K562 (cell line): ENCODE measurements around the gene RGS14. TPM values are rescaled to one million over a fixed set of nuclear protein-coding genes. Genes with fewer than 3 reads are reported as not detected.

ENCODE experiments used
- CHD2 ChIP-seq: IDR thresholded peaks from 2 replicates; pipeline ENCODE4 v1.6.1; 2011; ENCODE audit warnings: low read depth, low read length
- DNMT1 ChIP-seq: fragments of 450-650 bp; IDR thresholded peaks from 2 replicates; pipeline ENCODE4 v1.6.1; 2016; ENCODE audit warnings: antibody characterized with exemption, mild to moderate bottlenecking
- EP300 ChIP-seq: IDR thresholded peaks from 2 replicates; pipeline ENCODE4 v1.6.1; 2012; ENCODE audit warnings: low read length, improper control_type of control experiment
- ETV1 ChIP-seq: fragments of 450-650 bp; conservative IDR thresholded peaks from 2 replicates; pipeline ENCODE4 v1.6.1; 2016; ENCODE audit warnings: missing genetic modification characterization, control low read depth, low read depth, missing compliant biosample characterization
- FOXJ2 ChIP-seq: fragments of 200-800 bp; sonication (Bioruptor generic); IDR thresholded peaks from 2 replicates; pipeline ENCODE4 v1.6.1; 2016; ENCODE audit warnings: missing genetic modification characterization, missing compliant biosample characterization
- HLTF ChIP-seq: fragments of 450-650 bp; IDR thresholded peaks from 2 replicates; pipeline ENCODE4 v1.6.1; 2016
- MTA1 ChIP-seq: fragments of 450-650 bp; IDR thresholded peaks from 2 replicates; pipeline ENCODE4 v1.6.1; 2017; ENCODE audit warnings: borderline replicate concordance
- NELFE ChIP-seq: IDR thresholded peaks from 2 replicates; pipeline ENCODE4 v1.6.1; 2011; ENCODE audit warnings: mild to moderate bottlenecking; ENCODE audit not compliant: insufficient read depth, insufficient read length
- NUFIP1 ChIP-seq: fragments of 450-650 bp; IDR thresholded peaks from 2 replicates; pipeline ENCODE4 v1.6.1; 2018; ENCODE audit not compliant: partially characterized antibody
- POLR2H ChIP-seq: IDR thresholded peaks from 2 replicates; pipeline ENCODE4 v1.6.1; 2016; ENCODE audit warnings: missing genetic modification characterization, low read depth, mild to moderate bottlenecking, control low read depth, missing compliant biosample characterization, moderate library complexity
- RBM39 ChIP-seq: fragments of 200-400 bp; formaldehyde crosslinking; optimal IDR thresholded peaks from 2 replicates; pipeline ENCODE3; 2018; ENCODE audit warnings: low read depth, low read length
- RFX1 ChIP-seq: fragments of 450-650 bp; IDR thresholded peaks from 2 replicates; pipeline ENCODE4 v1.6.1; 2016; ENCODE audit warnings: mild to moderate bottlenecking, moderate library complexity
- SETDB1 ChIP-seq: IDR thresholded peaks from one replicate; pipeline ENCODE4 v1.6.1; 2012; ENCODE audit warnings: low read length, control low read depth, inconsistent platforms
- SOX6 ChIP-seq: fragments of 450-650 bp; IDR thresholded peaks from 2 replicates; pipeline ENCODE4 v1.6.1; 2014; ENCODE audit warnings: mild to moderate bottlenecking
- TCFL5 ChIP-seq: fragments of 250-450 bp; sonication (Bioruptor Pico); conservative IDR thresholded peaks from 2 replicates; pipeline ENCODE4 v1.6.1; 2021; ENCODE audit warnings: mild to moderate bottlenecking, moderate library complexity, matching md5 sums
- TFAM ChIP-seq: fragments of 250-450 bp; sonication (Bioruptor Pico); conservative IDR thresholded peaks from 2 replicates; pipeline ENCODE4 v1.5.0; 2021; ENCODE audit warnings: mild to moderate bottlenecking, moderate library complexity
- ZNF3 ChIP-seq: fragments of 250-450 bp; sonication (Bioruptor Pico); IDR thresholded peaks from 2 replicates; pipeline ENCODE4 v1.5.0; 2021; ENCODE audit warnings: mild to moderate bottlenecking, moderate library complexity
- ZNF717 ChIP-seq: fragments of 250-450 bp; sonication (Bioruptor Pico); IDR thresholded peaks from 2 replicates; pipeline ENCODE4 v1.5.0; 2021
- ZNF79 ChIP-seq: fragments of 250-450 bp; sonication (Bioruptor Pico); IDR thresholded peaks from 2 replicates; pipeline ENCODE4 v1.4.0; 2020; ENCODE audit warnings: low read depth, mild to moderate bottlenecking, moderate library complexity
- polyA plus RNA-seq, 8 experiments: library from polyadenylated mRNA; depleted of rRNA in 4 of 8; stranded (reverse) in 5 of 8; unstranded in 3 of 8; fragments of >200 nt; fragmentation: Nextera tagmentation in 2 of 8; fragmentation: Illumina TruSeq in 1 of 8; extraction: Ambion mirVana in 2 of 8; extraction: Trizol in 1 of 8; gene quantifications; 2 replicates each; pipeline versions ENCODE4 v1.2.1 to v1.2.3, GENCODE V29; 2011 to 2014; ENCODE audit warnings: inconsistent platforms in 1 of 8, missing spikeins in 1 of 8
- total RNA-seq, 7 experiments: library from RNA; depleted of rRNA in 6 of 7; stranded (reverse); fragments of >200 nt in 6 of 7; fragmentation: Illumina TruSeq in 2 of 7; extraction: Trizol in 2 of 7; gene quantifications; 2 replicates each; pipeline versions ENCODE4 v1.2.1 to v1.2.3, GENCODE V29; 2011 to 2021; ENCODE audit warnings: low replicate concordance in 1 of 7
- TF ChIP-seq, protein P1 (sequence below): fragments of 450-650 bp; conservative IDR thresholded peaks from 2 replicates; pipeline ENCODE4 v1.6.1; 2016; ENCODE audit warnings: missing genetic modification characterization, low read depth, mild to moderate bottlenecking, missing compliant biosample characterization, moderate library complexity
- TF ChIP-seq, protein P2 (sequence below): sonication (generic); formaldehyde crosslinking; IDR thresholded peaks from 2 replicates; pipeline ENCODE4 v1.8.0; 2022; ENCODE audit warnings: mild to moderate bottlenecking, low read depth, missing genetic modification reagents
- TF ChIP-seq, protein P3 (sequence below): fragments of 450-650 bp; formaldehyde crosslinking; IDR thresholded peaks from 2 replicates; pipeline ENCODE4 v1.4.0; 2022; ENCODE audit warnings: missing genetic modification characterization
- TF ChIP-seq, protein P4 (sequence below): fragments of 450-650 bp; formaldehyde crosslinking; IDR thresholded peaks from 2 replicates; pipeline ENCODE4 v1.4.0; 2020; ENCODE audit warnings: mild to moderate bottlenecking

Gene RGS14
- total and polyA plus RNA-seq, 9 of the 15 experiments (the other 6 are each of a cell fraction or from before 2014, with no cell fraction given) = 0.28 to 75.9 (median 34.5) TPM

DNA sequence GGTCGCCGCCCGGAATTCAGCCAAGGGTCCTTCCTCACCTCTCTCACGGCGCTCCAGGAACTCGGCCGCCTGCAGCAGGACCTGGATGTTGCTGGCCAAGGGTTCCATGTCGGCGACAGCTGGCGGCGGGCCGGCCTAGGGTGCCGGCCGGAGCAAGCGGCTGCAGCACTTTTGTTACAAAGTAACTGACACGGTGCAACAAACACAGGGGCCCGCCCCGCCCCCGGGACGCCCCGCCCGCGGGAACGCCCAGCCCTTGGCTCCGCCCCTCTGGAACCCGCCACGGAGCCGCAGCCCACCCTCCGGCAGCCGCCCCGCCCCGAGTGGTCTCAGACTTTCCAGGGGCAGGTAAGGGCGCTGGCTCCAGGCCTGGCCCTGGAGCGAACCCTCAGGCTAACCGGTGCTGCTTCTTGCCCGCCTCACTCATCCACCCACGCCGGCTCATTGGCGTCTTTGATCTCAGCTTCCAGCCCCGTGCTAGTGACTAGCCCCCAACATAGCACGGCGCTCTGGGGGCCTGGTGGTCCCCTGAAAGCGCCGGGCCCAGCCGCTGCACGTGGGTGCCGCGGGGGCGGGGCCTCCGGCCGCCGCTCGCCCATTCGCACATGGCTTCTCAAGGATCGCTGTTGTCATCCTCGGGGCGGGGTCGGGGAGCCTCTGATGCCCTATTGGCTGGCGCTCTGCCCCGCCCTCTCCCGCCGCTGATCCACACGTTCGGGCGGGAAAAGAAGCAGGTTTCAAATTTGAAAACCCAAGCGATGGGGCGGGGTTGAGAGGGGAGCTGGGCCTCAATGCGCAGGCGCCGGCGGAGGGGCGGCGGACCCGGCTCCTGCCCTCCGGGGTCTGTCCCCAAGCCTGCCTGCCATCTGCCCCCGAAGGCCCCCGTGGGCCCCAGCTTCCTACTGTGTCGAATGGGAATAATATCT, 45.7 kb upstream of the RGS14 start, which contains the start of gene MXD3 (continued):
- TF ChIP-seq SETDB1 (no peak), HLTF (no peak), EP300 (no peak), RBM39 (no peak), DNMT1 (no peak), MTA1 (no peak), NUFIP1 (no peak), CHD2 (peak; percentile 46; the same call in 1 of the 2 replicates), POLR2H (tag) (peak; percentile 40; the same call in 1 of the 2 replicates), TFAM (CRISPR knock-in tag) (no peak), ETV1 (no peak), RFX1 (no peak), TCFL5 (no peak), NELFE (no peak), SOX6 (peak; percentile 9; the same call in 1 of the 2 replicates), ZNF717 (no peak), FOXJ2 (tag) (no peak), ZNF79 (CRISPR knock-in tag) (no peak), ZNF3 (CRISPR knock-in tag) (no peak)
- TF ChIP-seq, protein P1, sequence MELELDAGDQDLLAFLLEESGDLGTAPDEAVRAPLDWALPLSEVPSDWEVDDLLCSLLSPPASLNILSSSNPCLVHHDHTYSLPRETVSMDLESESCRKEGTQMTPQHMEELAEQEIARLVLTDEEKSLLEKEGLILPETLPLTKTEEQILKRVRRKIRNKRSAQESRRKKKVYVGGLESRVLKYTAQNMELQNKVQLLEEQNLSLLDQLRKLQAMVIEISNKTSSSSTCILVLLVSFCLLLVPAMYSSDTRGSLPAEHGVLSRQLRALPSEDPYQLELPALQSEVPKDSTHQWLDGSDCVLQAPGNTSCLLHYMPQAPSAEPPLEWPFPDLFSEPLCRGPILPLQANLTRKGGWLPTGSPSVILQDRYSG = no peak
- TF ChIP-seq, protein P2, sequence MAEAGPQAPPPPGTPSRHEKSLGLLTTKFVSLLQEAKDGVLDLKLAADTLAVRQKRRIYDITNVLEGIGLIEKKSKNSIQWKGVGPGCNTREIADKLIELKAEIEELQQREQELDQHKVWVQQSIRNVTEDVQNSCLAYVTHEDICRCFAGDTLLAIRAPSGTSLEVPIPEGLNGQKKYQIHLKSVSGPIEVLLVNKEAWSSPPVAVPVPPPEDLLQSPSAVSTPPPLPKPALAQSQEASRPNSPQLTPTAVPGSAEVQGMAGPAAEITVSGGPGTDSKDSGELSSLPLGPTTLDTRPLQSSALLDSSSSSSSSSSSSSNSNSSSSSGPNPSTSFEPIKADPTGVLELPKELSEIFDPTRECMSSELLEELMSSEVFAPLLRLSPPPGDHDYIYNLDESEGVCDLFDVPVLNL = peak; percentile 98
- TF ChIP-seq, protein P3, sequence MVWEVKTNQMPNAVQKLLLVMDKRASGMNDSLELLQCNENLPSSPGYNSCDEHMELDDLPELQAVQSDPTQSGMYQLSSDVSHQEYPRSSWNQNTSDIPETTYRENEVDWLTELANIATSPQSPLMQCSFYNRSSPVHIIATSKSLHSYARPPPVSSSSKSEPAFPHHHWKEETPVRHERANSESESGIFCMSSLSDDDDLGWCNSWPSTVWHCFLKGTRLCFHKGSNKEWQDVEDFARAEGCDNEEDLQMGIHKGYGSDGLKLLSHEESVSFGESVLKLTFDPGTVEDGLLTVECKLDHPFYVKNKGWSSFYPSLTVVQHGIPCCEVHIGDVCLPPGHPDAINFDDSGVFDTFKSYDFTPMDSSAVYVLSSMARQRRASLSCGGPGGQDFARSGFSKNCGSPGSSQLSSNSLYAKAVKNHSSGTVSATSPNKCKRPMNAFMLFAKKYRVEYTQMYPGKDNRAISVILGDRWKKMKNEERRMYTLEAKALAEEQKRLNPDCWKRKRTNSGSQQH (CRISPR knock-in tag) = no peak
- TF ChIP-seq, protein P4, sequence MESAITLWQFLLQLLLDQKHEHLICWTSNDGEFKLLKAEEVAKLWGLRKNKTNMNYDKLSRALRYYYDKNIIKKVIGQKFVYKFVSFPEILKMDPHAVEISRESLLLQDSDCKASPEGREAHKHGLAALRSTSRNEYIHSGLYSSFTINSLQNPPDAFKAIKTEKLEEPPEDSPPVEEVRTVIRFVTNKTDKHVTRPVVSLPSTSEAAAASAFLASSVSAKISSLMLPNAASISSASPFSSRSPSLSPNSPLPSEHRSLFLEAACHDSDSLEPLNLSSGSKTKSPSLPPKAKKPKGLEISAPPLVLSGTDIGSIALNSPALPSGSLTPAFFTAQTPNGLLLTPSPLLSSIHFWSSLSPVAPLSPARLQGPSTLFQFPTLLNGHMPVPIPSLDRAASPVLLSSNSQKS (CRISPR knock-in tag) = no peak
